Measurements from ENCODE around the gene KCNN2. TPM values are rescaled to one million over a fixed set of nuclear protein-coding genes. Genes with fewer than 3 reads are reported as not detected.

The KCNN2 gene
- total and polyA plus RNA-seq, 2 of the 4 experiments (the other 2 are of a cell fraction), result 2.2 to 8.8 TPM

GRCh38 chr5:114360357-114360756, 1.5 kb upstream of the KCNN2 start:
- Histone ChIP-seq H4K5ac (ENCODE audit: low read depth, low read length) (no peak overlapping the region), H2BK15ac (ENCODE audit: low read depth, low read length) (no peak overlapping the region), H2BK20ac (ENCODE audit: low read depth, low read length) (no peak overlapping the region), H4K8ac (ENCODE audit: low read depth in 2 of 2, low read length in 2 of 2) (no peak overlapping the region), H3K27me3 (ENCODE audit: control insufficient read depth, insufficient read depth, low read length) (peaks cover 7% of the 10 kb centered on the region), H4K91ac (ENCODE audit: insufficient read depth, low read depth, low read length) (no peak overlapping the region), H3K18ac (ENCODE audit: low read depth, low read length) (no peak overlapping the region), H3K9ac (ENCODE audit: low read depth, low read length) (no peak overlapping the region), H3K14ac (replicated peaks; ENCODE audit: low read depth, low read length) (no peak overlapping the region), H3K56ac (ENCODE audit: extremely low read depth, insufficient read depth, low read length) (no peak overlapping the region), H3K9me3 (ENCODE audit: control insufficient read depth, insufficient read depth, low read length) (no peaks in the 10 kb centered on the region), H3K9me1 (ENCODE audit: insufficient read depth, low read length) (no peaks in the 10 kb centered on the region), H3K36me3 (ENCODE audit: control insufficient read depth, insufficient read depth, low read length) (no peaks in the 10 kb centered on the region), H3K4me3 (ENCODE audit: insufficient read depth, low read depth, low read length) (peak overlapping the region; percentile 76), H3K4me2 (ENCODE audit: low read depth, low read length) (peak overlapping the region; percentile 86), H2BK120ac (ENCODE audit: low read depth, low read length) (no peak overlapping the region), H3K4ac (ENCODE audit: low read depth, low read length) (no peak overlapping the region), H4K20me1 (ENCODE audit: insufficient read depth, low read length) (no peaks in the 10 kb centered on the region), H3K27ac (ENCODE audit: insufficient read depth, low read length) (no peak overlapping the region), H2AK5ac (ENCODE audit: low read depth, low read length) (no peak overlapping the region), H3K79me1 (ENCODE audit: low read depth in 1 of 2, low read length in 2 of 2) (no peaks in the 10 kb centered on the region), H2BK5ac (ENCODE audit: low read depth, low read length, poor library complexity, severe bottlenecking) (no peak overlapping the region), H3K4me1 (ENCODE audit: control insufficient read depth, insufficient read depth, low read length) (no peaks in the 10 kb centered on the region), H2AFZ (replicated peaks; ENCODE audit: low read length, poor library complexity) (no peak overlapping the region), H2AK9ac (replicated peaks; ENCODE audit: low read depth, low read length, poor library complexity) (no peak overlapping the region), H3K23ac (ENCODE audit: low read depth, low read length) (no peak overlapping the region)
- intact Hi-C loops (cut with micrococcal nuclease), result loop anchor here (10.0 kb wide), 1 partner anchor 704 kb away; no protein-coding TSS in a partner anchor
- in situ Hi-C loops (cut with MboI; ENCODE audit: low sequenced_read_pairs), result loop anchor here (5.0 kb wide), 1 partner anchor 87 kb away; no protein-coding TSS in a partner anchor
- ChIA-PET CTCF (interaction anchor here (0.8 to 2.4 kb wide), 5 partner anchors 85 to 259 kb away, joined by 3 to 15 read pairs (median 4); no protein-coding TSS in a partner anchor), POLR2A (ENCODE audit: unreplicated experiment) (no interaction called here)
- BruUV-seq (replicated peaks), result no TSS peak
- WGBS, 2 experiments (ENCODE audit: extremely low coverage in 2 of 2, insufficient read length in 1 of 2), result no CpG with 5 or more reads among the region's 5 CpGs
- ATAC-seq (ENCODE audit: low read depth) (no peak), DNase-seq (no peak)
- dilution Hi-C loops (cut with HindIII; ENCODE audit: low sequenced_read_pairs, unreplicated experiment), result no loop called here
- no peak for TF ChIP-seq MXI1 (IDR thresholded peaks at IDR 0.05; ENCODE audit: borderline replicate concordance, low read depth, low read length)
- TF ChIP-seq ELK1 (IDR thresholded peaks at IDR 0.05; ENCODE audit: borderline replicate concordance, low read depth, low read length), result no peak
- no peak for TF ChIP-seq CEBPB (IDR thresholded peaks at IDR 0.05; ENCODE audit: low read depth, low read length)
- no peak for TF ChIP-seq MAFK (IDR thresholded peaks at IDR 0.05; ENCODE audit: low read depth, low read length)

Measured in IMR-90 (cell line).